Measurements from ENCODE around the gene UGT1A9. TPM values are rescaled to one million over a fixed set of nuclear protein-coding genes. Genes with fewer than 3 reads are reported as not detected.
"Not testable (repeated sequence)": the region's sequence is repeated elsewhere in the genome, so short reads cannot be mapped to it uniquely, and the experiment has no call there.

Gene UGT1A9
- total RNA-seq, 1 donor from 2014 or later = not detected

GRCh38 chr2:233693963-233694362 is 22.3 kb downstream of the UGT1A9 start:
- no peaks in the 10 kb centered on the region for H3K9me3 Mint-ChIP-seq
- DNase-seq = no peak
- CTCF ChIA-PET = no interaction called here
- no peaks in the 10 kb centered on the region for H3K36me3 Mint-ChIP-seq (ENCODE audit: low read depth)
- no peak for ATAC-seq (ENCODE audit: low read depth)
- H3K27ac Mint-ChIP-seq = no peak overlapping the region
- no peaks in the 10 kb centered on the region for H3K4me1 Mint-ChIP-seq
- TF ChIP-seq CTCF (IDR thresholded peaks at IDR 0.05) = no peak
- H3K27me3 Mint-ChIP-seq = peaks cover 5% of the 10 kb centered on the region
- intact Hi-C loops (cut with micrococcal nuclease) = no loop called here
- no peak overlapping the region for H3K4me3 Mint-ChIP-seq
- POLR2A ChIA-PET = no interaction called here

- DNase-seq (no peak), ATAC-seq (ENCODE audit: low read depth) (no peak)
- no peak overlapping the region for H3K27ac Mint-ChIP-seq
- H3K4me1 Mint-ChIP-seq = no peaks in the 10 kb centered on the region
- no peaks in the 10 kb centered on the region for H3K36me3 Mint-ChIP-seq (ENCODE audit: low read depth)
- peaks cover 5% of the 10 kb centered on the region for H3K27me3 Mint-ChIP-seq
- no peak overlapping the region for H3K4me3 Mint-ChIP-seq
- CTCF ChIA-PET = interaction anchor here (0.7 kb wide), 1 partner anchor 13 kb away, joined by 3 read pairs; no protein-coding TSS in a partner anchor
- POLR2A ChIA-PET = no interaction called here
- no peaks in the 10 kb centered on the region for H3K9me3 Mint-ChIP-seq
- intact Hi-C loops (cut with micrococcal nuclease) = no loop called here
- no peak for TF ChIP-seq CTCF (IDR thresholded peaks at IDR 0.05)
These were observed 27.0 kb downstream of the UGT1A9 start for GRCh38 chr2:233698740-233699139.

- no peak for TF ChIP-seq CTCF (IDR thresholded peaks at IDR 0.05)
- DNase-seq = no peak
- Mint-ChIP-seq H3K27ac (no peak overlapping the region), H3K36me3 (ENCODE audit: low read depth) (no peaks in the 10 kb centered on the region), H3K27me3 (peaks cover 5% of the 10 kb centered on the region), H3K9me3 (peaks cover 3% of the 10 kb centered on the region), H3K4me3 (no peak overlapping the region), H3K4me1 (no peaks in the 10 kb centered on the region)
- ChIA-PET CTCF (no interaction called here), POLR2A (no interaction called here)
- intact Hi-C loops (cut with micrococcal nuclease) = loop anchor here (10.0 kb wide), 1 partner anchor 145 kb away; no protein-coding TSS in a partner anchor
- ATAC-seq (ENCODE audit: low read depth) = no peak
These were observed 27.8 kb downstream of the UGT1A9 start for GRCh38 chr2:233699424-233700027.

- CTCF ChIA-PET = no interaction called here
- intact Hi-C loops (cut with micrococcal nuclease) = loop anchor here (10.0 kb wide), 1 partner anchor 145 kb away; no protein-coding TSS in a partner anchor
- H3K36me3 Mint-ChIP-seq (ENCODE audit: low read depth) = no peaks in the 10 kb centered on the region
- ATAC-seq (ENCODE audit: low read depth) (no peak), DNase-seq (no peak)
- peaks cover 3% of the 10 kb centered on the region for H3K9me3 Mint-ChIP-seq
- peaks cover 5% of the 10 kb centered on the region for H3K27me3 Mint-ChIP-seq
- no peaks in the 10 kb centered on the region for H3K4me1 Mint-ChIP-seq
- no peak overlapping the region for H3K27ac Mint-ChIP-seq
- POLR2A ChIA-PET = no interaction called here
- no peak overlapping the region for H3K4me3 Mint-ChIP-seq
- no peak for TF ChIP-seq CTCF (IDR thresholded peaks at IDR 0.05)
These were observed 28.4 kb downstream of the UGT1A9 start for GRCh38 chr2:233700028-233700635.

GRCh38 chr2:233700842-233701241 is 29.1 kb downstream of the UGT1A9 start:
- H3K27ac Mint-ChIP-seq; ATAC-seq (ENCODE audit: low read depth); H3K4me1 Mint-ChIP-seq; H3K9me3 Mint-ChIP-seq; H3K36me3 Mint-ChIP-seq (ENCODE audit: low read depth); DNase-seq; POLR2A ChIA-PET; CTCF ChIA-PET; H3K27me3 Mint-ChIP-seq; H3K4me3 Mint-ChIP-seq: not testable (repeated sequence)
- intact Hi-C loops (cut with micrococcal nuclease) = loop anchor here (10.0 kb wide), 1 partner anchor 146 kb away; no protein-coding TSS in a partner anchor

All from activated B cell treated with CpG ODN at 0.5 μM for 24 hours (primary cell).